HL-60 (cell line): ENCODE data around the gene RGP1.

Experiments
- CTCF ChIP-seq: IDR thresholded peaks from one replicate; pipeline ENCODE4 v1.5.1; 2011; ENCODE audit warnings: low read length, control low read depth, inconsistent platforms; ENCODE audit not compliant: insufficient read depth
- REST ChIP-seq: IDR thresholded peaks from 2 replicates; pipeline ENCODE4 v1.6.1; 2012; ENCODE audit warnings: low read depth; ENCODE audit not compliant: insufficient replicate concordance

GRCh38 chr9:35766997-35767396, 17.9 kb downstream of the RGP1 start:
- TF ChIP-seq CTCF (no peak), REST (no peak)
